GM19035 (cell line): ENCODE data around the gene KXD1.
"Not testable (repeated sequence)": the region's sequence is repeated elsewhere in the genome, so short reads cannot be mapped to it uniquely, and the experiment has no call there.

Experiments
- ATAC-seq: cut with Tn5 transposase; IDR thresholded peaks from one replicate; pipeline ENCODE4 v1.9.1; 2021; ENCODE audit not compliant: unreplicated experiment

KXD1 gene

DNA sequence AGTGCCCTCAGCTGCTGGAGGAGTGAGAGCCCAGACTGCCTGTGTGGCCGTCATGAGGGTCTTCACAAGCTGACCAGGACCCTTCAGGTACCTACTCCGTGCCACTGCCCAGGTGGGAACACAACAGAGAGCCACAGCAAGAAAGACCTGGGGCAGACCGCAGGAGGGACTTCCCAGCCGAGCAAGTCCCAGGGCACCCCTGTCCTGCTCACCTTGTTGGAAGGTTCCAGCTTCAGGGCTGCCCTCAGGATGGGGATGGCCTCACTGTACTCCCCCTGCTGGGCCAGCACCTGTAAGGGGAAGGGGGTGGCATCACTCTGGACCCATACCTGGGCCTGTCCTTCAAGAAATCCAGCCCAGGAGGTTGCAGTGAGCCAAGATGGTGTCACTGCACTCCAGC lies 24.6 kb upstream of the KXD1 start:
- ATAC-seq = no peak

DNA sequence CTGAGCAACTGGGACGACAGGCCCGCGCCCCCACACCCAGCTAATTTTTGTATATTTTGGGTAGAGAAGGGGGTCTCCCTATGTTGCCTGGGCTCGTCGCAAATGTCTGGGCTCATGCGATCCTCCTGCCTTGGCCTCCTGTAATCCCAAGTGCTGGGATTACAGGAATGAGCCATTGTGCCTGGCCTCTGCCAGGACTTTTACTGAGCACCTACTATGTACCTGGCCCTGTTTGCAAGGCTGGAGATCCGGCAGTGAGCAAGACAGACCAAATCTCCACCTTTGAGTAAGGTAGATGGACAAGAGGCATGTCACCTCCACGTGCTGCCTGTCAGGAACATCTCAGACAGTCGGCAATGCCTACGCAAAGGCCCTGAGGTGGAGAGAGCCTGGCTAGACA lies 21.2 kb upstream of the KXD1 start:
- no peak for ATAC-seq

DNA sequence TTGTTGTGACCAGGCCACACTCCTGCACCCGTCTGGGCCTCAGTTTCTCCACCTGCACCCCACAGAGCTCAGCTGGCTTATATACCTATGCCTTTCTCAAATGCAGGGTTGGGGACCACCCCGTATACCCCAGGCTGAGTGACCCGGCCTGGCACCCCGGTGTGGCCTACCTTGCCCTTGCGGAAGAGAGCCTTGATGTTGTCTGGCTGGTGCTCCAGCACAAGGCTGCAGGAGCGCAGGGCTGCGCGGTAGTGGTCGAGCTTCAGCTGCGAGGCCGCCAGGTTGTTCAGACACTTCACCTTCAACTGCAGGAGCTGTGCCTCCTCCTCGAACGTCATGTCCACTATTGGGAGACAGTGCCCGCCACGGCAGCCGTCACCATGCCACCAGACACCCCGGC lies 20.2 kb upstream of the KXD1 start:
- ATAC-seq = no peak

DNA sequence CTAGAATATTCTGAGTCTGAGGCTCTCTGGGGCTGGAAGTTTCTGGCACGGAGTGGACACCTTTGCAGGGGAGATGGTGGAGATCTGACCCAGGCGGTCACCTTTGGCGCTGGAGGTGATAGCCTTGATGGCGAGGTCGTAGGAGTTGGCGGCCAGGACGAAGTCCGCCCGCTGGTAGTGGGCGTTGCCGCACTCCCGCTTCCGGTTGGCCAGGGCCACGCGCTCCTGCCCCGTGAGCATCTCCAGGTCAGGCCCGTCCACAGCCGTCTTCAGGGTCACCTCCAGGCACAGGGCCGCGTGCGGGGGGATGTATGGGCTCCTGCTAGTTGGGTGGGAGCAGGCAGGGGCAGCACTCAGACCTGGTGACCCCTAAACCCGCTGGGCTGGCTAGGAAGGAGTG lies 19.6 kb upstream of the KXD1 start:
- no peak for ATAC-seq

DNA sequence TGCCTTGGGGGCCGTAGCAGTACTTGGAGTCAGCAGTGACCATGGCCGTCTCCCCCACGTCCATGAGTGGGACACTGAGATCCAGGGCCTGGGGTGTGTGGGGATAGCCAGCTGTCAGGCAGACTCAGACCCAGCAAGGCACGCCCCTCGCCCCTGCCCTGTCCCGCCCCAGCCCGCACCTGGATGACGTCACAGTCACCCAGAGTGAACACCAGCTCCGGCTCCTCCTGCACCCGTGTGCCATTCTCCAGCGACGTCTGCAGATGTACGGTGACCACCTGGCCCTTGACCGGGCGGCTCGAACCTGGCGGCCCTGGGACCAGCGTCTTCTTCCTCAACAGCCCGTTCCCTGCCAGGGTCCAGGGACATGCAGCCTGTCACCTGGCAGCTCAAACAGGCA lies 18.3 kb upstream of the KXD1 start:
- ATAC-seq = no peak

DNA sequence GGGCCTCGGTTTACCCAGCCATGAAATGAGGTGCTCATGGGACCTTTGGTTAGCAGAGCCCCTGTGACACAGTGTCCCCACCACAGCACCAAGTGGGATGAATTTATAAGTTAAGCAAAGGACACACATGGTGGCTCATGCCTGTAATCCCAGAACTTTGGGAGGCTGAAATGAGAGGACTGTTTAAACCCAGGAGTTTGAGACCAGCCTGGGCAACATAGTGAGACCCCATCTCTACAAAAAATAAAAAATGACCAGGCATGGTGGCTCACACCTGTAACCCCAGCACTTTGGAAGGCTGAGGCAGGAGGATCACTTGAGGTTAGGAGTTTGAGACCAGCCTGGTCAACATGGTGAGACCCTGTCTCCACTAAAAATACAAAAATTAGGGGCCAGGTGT lies 17.5 kb upstream of the KXD1 start:
- ATAC-seq = not testable (repeated sequence)

DNA sequence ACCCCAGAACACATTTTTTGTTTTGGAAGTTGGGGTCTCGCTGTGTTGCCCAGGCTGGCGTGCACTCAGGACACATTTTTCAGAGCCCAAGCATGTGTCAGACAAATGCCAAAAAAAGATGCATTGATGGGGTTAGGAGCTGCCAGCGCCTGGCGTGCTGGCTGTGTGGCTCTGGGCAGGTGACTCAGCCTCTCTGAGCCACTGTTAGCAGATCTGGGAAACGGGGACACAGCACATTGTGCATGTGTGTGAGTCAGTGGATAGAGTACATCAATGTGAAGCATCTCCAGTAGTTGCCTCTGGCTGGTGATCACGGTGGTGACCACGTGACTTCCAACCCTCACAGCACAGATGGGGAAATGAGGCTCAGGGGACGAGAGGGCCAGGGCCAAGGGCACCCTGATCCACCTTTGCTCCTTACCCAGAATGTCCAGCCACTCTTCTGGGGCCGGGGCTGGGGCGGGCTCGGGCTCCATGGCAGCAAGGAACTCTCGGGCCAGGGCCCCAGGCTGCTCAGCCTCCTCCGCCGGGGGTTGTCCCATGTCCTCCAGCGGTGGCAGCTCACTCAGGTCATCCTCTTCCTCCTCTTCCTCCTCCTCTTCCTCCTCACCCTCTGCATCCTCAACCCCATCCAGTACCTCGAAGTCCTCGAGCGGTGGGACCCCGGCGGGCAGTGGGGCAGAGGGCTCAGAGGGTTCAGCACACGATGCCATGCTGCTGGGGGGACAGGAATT lies 16.2 kb upstream of the KXD1 start:
- no peak for ATAC-seq

DNA sequence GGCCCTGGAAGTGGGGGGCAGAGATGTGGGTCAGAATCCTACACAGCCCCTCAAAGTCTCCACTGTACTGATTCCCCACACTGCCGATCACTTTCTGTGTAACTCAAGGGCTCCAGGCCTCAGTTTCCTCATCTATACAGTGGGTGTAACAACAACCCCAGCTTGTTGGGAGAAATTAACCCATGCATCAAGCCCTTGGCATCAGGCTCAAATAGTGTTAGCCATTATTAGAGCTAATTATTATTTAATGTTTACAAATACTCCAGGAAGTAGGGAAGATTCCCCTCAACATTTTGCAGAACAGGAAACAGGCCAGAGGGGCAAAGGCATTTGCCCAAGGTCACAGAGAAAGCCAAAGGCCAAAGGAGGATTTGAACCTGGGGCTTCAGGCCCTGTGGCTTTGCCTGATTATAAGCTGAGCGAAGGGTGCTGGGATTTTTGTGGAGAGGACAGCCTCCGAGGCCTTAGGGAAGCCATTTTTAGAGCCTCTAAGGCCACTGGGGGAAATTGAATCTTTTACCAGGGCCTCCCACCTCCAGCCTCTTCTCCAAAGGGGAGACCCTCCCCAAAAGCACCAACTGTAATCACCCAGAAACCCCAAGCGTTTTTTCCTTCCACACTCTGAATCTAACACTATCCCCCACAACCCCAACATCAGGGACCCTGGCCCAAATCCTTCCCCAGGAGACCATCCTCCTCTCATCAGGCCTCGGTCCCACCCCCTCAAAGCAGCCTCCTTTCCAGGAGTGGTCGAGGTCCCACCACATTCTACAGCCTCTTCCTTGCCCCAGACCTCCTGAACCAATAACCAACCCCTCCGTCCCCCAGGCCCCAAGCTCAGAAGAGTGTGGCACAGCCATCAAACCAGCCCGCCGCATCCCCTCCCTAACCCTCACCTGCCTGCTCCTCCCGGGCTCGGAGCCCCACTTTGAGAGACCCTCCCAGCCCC lies 15.4 kb upstream of the KXD1 start:
- no peak for ATAC-seq

DNA sequence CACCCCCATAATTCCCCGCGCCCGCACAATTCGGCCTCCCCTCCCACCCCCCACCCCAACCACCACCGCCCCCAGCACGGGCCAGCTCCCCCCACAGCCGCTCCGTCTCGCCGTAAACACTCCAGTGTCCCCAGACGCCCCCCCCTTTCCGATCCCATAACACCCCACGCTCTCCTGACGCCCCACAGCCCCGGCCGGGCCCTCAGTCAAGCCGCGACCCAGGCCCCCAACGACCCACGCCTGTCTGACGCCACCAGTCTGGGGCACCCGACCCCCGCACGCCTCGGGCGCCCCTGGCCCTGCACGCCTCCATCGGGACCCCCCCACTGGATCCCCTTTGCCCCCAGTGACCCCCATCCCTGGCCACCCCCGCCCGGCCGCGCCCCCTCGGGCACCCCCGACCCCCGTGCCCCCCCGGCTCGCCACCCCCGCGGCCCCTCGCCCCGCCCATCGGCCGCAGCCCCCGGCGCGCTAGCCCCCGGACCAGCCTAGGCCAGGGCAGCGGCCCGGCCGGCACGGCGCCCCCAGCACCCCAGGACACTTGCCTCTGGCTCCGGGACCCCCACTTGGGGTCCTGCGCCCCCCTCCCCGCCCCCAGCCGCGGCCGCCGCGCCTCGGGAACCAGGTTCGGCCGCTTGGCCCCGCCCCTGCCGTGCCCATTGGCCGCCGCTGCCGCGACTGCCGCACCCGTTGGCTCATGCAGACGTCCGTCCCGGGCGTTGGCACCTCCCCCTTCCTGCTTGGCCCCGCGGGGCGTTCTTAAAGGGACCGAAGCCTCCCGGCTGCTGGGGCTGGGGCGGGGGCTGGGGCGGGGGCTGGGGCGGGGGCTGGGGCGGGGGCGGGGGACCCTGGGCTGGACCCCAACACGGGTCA lies 14.5 kb upstream of the KXD1 start, which contains the start of gene FKBP8:
Gene FKBP8 (minus strand): TSS at position 633 of the 873 bp plus-strand sequence. CDS start 1,603 bp downstream, outside the sequence.
- ATAC-seq = peak; percentile 94

DNA sequence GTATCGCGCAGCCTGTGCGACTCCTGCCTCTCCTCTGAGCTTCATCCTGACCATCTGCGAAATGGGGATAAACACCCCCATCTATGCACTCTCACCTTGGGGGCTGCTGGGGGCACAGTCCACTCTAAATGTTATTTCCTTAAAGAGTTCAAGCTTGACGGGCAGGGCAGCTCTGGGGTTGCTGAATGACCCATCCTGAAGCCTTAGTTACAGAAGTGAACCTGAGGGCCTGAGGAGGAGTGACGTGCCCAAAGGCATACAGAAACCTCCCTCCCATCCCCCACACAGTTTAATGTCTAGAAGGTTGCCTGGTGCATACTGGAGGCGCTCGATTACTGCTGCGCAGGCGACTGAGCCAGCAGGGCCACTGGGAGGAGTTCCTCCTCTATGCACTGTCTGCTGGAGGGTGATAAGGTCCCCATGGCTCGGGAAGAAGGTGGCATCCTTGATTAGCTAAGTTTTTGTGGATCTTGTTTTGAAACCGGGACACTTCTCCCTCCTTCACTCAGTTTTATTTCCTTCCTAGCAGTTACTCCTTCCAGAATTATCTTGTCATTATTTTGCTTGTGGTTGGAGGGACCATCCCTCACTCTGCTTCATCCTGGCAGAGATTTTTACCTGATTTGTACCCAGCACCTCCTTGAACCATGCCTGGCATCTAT lies 13.7 kb upstream of the KXD1 start:
- peak; percentile 56 for ATAC-seq

DNA sequence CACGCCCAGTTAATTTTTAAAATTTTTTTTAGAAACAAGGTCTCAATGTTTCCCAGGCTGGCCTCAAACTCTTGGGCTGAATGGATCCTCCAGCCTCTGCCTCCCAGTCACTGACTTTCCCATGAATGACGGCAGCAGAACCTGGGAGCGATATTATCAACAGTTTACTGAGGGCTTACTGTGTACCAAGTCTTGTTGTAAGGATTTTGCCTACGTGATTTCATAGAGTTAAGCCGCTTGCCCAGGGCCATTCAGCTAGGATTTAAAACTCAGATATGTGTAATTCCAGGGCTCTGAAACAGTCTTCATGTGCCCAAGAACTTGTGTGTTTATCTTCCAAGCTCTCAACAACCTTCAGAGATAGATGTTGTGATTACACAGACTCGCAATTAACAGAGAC lies 6.0 kb upstream of the KXD1 start:
- ATAC-seq = no peak

DNA sequence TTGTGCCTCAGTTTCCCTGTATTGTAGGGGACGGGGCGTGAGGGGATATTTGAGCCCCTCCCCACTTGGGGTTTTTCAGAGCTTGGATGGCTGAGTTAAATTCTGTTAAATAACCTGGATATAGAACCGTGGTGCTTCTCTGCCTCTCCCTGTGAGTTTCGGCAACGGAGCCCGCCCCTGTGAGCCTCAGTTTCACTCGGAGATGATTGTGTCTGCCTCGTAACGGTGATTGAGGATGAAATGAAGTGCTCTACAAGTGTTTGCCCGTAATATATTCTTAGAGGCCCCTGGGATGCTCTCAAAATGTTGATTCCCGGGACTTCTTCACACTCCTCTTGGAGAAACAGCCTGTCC lies 509 bp downstream of the KXD1 start:
- no peak for ATAC-seq

DNA sequence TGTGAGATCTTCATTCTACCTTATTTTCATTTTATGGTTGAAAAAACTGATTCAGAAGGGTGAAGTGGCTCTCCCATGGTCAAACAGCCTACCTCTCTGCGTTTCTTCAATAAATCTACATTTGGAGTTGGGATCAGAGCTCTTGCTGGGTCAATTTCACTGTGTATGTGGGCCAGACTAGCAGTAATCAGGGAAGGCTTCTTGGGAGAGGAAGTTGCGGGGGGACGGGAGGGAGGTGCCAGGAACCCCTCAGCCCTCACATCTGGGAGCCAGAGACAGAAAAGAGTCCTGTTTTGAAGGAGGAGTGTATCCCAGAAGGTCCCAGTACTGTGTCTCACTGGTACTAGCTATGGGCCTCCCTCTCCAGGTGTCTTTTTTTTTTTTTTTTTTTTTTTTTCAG lies 934 bp downstream of the KXD1 start:
- no peak for ATAC-seq

DNA sequence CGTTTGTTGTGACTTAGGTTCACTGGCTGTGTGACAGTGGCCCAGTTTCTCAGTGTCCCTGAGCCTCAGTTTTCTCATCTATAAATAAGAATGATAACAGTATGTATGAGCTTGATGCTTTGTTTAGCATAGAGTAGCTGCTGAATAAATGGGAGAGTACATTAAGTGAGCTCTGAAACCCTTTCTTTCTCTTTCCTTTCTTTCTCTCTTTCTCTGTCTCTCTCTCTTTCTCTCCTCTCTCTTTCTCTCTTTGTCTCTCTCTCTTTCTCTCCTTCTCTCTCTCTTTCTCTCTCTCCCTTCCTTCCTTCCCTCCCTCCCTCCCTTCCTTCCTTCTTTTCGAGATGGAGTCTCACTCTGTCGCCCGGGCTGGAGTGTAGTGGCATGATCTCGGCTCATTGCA lies 2.0 kb downstream of the KXD1 start:
- ATAC-seq = no peak

DNA sequence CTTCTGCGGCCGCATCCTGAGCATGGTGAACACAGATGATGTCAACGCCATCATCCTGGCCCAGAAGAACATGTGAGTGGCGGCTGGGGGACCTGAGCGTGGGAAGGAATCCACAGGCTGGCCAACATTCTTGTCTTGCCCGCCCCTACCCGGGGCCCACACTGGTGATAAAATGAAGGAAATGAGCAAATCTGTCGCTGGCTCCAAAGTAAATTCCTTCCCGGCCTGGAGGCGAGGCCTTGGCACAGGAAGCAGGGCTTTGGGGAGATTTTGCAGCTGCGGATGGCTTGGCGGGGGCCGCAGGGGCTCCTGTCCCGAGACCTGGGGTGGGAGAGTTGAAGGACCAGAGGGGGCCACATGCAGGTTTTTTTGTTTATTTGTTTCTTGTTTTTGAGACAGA lies 4.4 kb downstream of the KXD1 start:
- no peak for ATAC-seq

DNA sequence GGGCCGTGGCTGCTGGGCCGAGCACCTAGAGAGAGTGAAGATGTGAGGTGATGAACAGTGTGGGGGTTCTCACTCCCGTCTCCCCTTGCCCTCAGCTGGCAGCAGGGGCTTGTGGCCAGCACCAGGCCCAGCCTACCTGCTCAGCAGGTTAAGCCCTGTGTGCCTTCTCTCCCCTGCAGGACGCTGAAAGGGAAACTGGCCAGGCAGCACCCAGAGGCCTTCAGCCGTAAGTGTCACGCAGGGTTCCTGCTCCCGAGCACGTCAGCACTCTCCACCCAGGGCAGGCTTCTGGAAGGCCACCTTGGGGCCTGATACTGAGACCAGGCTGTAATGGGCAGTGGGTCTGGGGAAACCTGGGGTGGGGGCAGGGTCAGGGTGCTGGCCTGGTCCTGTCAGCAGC lies 9.3 kb downstream of the KXD1 start:
- no peak for ATAC-seq

DNA sequence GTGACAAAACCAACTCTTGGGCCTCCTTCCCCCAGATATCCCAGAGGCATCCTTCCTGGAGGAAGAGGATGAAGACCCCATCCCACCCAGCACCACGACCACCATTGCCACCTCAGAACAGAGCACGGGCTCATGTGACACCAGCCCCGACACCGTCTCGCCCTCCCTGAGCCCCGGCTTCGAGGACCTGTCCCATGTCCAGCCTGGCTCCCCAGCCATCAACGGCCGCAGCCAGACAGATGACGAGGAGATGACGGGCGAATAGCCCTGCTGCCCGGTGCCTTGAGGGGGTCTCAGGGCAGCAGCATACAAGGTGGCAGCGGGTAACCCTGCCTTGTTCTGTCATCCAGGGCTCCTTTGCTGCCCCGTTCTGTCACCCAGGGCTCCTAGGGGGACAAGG lies 10.7 kb downstream of the KXD1 start:
- no peak for ATAC-seq

DNA sequence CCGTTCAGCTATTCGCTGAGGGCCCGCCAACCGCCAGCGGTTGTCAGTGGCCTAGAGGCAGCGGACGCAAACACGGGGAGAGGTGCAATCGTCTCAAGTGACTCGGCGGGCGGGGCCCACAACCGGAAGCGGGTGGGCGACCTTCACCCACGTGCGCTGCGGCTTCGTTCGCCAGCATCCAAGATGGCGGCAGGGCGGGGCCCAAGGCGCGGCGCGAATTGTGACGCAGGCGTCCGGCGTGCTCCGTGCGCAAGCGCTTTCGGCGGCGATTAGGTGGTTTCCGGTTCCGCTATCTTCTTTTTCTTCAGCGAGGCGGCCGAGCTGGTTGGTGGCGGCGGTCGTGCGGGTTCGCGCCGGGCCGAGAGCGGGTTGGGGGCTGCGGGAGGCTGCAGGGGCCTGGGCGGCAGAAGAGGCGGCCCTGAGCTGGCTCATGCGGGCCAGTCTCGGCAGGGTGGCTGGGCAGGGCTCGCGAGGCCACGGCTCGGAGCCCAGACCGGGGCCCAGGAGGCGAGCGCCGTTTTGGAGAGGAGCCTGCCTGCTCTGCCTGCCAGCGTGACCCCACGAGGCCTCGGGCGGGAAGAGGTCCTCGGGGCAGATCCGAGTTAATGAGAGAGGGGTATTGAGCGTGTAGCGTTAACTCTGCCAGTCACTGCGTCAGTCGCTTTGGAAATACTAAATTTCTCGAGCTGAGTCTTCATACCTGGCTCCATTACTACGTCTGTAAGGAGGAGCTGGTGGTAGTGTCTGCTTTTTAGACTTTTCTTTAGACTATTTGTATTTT lies 14.1 kb downstream of the KXD1 start, which contains the start of gene UBA52:
Gene UBA52 (plus strand): TSS at position 294 of the 781 bp plus-strand sequence. CDS start 1,444 bp downstream, outside the sequence.
- ATAC-seq = peak; percentile 90

DNA sequence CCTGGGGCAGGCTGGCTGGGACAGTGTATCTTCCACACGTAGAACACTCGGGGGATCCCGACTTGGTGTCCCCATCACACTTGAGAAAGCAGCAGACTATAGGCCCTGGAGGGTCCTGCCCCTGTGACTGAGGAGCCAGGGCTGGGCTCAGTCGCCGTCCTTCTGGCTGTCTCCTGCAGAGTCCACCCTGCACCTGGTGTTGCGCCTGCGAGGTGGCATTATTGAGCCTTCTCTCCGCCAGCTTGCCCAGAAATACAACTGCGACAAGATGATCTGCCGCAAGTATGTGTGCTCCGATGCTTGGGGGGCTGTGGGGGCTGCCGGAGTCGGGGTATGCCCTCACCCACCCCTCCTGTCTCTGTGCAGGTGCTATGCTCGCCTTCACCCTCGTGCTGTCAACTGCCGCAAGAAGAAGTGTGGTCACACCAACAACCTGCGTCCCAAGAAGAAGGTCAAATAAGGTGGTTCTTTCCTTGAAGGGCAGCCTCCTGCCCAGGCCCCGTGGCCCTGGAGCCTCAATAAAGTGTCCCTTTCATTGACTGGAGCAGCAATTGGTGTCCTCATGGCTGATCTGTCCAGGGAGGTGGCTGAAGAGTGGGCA lies 17.1 kb downstream of the KXD1 start:
- ATAC-seq = no peak
